ENCODE data around the gene JARID2. TPM values are rescaled to one million over a fixed set of nuclear protein-coding genes. Genes with fewer than 3 reads are reported as not detected.

JARID2 gene
- total and polyA plus RNA-seq, 7 experiments from 2014 or later, result 6.9 to 39.6 (median 24.1) TPM

GRCh38 chr6:15518057-15518456 is 272.2 kb downstream of the JARID2 start:
- H3K27ac Mint-ChIP-seq, result peak overlapping the region in 2 of 9 donors; percentile 9 to 21

GRCh38 chr6:15518878-15519277 is 273.0 kb downstream of the JARID2 start:
- Histone ChIP-seq H3K36me3 (ENCODE audit: control insufficient read depth in 2 of 3, insufficient read depth in 3 of 3, low read length in 3 of 3) (peaks cover 0 to 87% (median 8%) of the 10 kb centered on the region in 3 experiments), H3K9me3 (ENCODE audit: control insufficient read depth in 2 of 3, low read length in 3 of 3) (no peaks in the 10 kb centered on the region), H3K27ac (ENCODE audit: low read depth, low read length) (no peak overlapping the region), H3K27me3 (ENCODE audit: control insufficient read depth in 2 of 2, insufficient read depth in 2 of 2, low read length in 2 of 2) (no peaks in the 10 kb centered on the region), H3K4me3 (ENCODE audit: low read length) (no peak overlapping the region), H3K4me1 (ENCODE audit: control insufficient read depth in 2 of 2, insufficient read depth in 2 of 2, low read length in 2 of 2) (no peaks in the 10 kb centered on the region)
- ChIA-PET CTCF (no interaction called here), POLR2A (no interaction called here)
- intact Hi-C loops (cut with micrococcal nuclease), result no loop called here
- DNase-seq (no peak), ATAC-seq (no peak)
- Mint-ChIP-seq H3K4me3 (no peak overlapping the region), H3K36me3 (peaks cover 15 to 80% (median 37%) of the 10 kb centered on the region in 5 donors), H3K27ac (peak overlapping the region in 3 of 9 donors; percentile 20 to 72 (median 67)), H3K4me1 (peaks cover 0 to 23% (median 12%) of the 10 kb centered on the region in 7 donors), H3K27me3 (no peaks in the 10 kb centered on the region), H3K9me3 (peaks cover 0 to 4% (median 0%) of the 10 kb centered on the region in 11 donors)

More at GRCh38 chr6:15518057-15518456, 272.2 kb downstream of the JARID2 start:
- no peaks in the 10 kb centered on the region for H3K27me3 ChIP-seq (ENCODE audit: control insufficient read depth in 2 of 2, insufficient read depth in 2 of 2, low read length in 2 of 2)
- peaks cover 14 to 77% (median 36%) of the 10 kb centered on the region in 5 donors for H3K36me3 Mint-ChIP-seq
- H3K9me3 ChIP-seq (ENCODE audit: control insufficient read depth in 2 of 3, low read length in 3 of 3), result no peaks in the 10 kb centered on the region
- H3K27me3 Mint-ChIP-seq, result no peaks in the 10 kb centered on the region
- intact Hi-C loops (cut with micrococcal nuclease), result no loop called here
- no peak overlapping the region for H3K4me3 ChIP-seq (ENCODE audit: low read length)
- ChIA-PET CTCF (no interaction called here), POLR2A (no interaction called here)
- peaks cover 0 to 21% (median 12%) of the 10 kb centered on the region in 7 donors for H3K4me1 Mint-ChIP-seq
- H3K27ac ChIP-seq (ENCODE audit: low read depth, low read length), result no peak overlapping the region
- H3K9me3 Mint-ChIP-seq, result peaks cover 0 to 4% (median 0%) of the 10 kb centered on the region in 11 donors
- no peak overlapping the region for H3K4me3 Mint-ChIP-seq
- ATAC-seq, result no peak
- no peaks in the 10 kb centered on the region for H3K4me1 ChIP-seq (ENCODE audit: control insufficient read depth in 2 of 2, insufficient read depth in 2 of 2, low read length in 2 of 2)
- DNase-seq, result no peak
- H3K36me3 ChIP-seq (ENCODE audit: control insufficient read depth in 2 of 3, insufficient read depth in 3 of 3, low read length in 3 of 3), result peaks cover 0 to 87% (median 8%) of the 10 kb centered on the region in 3 experiments

- Histone ChIP-seq H3K9me3 (ENCODE audit: control insufficient read depth in 2 of 3, low read length in 3 of 3) (no peaks in the 10 kb centered on the region), H3K4me1 (ENCODE audit: control insufficient read depth in 2 of 2, insufficient read depth in 2 of 2, low read length in 2 of 2) (no peaks in the 10 kb centered on the region), H3K36me3 (ENCODE audit: control insufficient read depth in 2 of 3, insufficient read depth in 3 of 3, low read length in 3 of 3) (peaks cover 0 to 87% (median 8%) of the 10 kb centered on the region in 3 experiments), H3K27me3 (ENCODE audit: control insufficient read depth in 2 of 2, insufficient read depth in 2 of 2, low read length in 2 of 2) (no peaks in the 10 kb centered on the region), H3K4me3 (ENCODE audit: low read length) (no peak overlapping the region), H3K27ac (ENCODE audit: low read depth, low read length) (no peak overlapping the region)
- peaks cover 0 to 4% (median 0%) of the 10 kb centered on the region in 11 donors for H3K9me3 Mint-ChIP-seq
- H3K4me3 Mint-ChIP-seq, result no peak overlapping the region
- ATAC-seq (no peak), DNase-seq (no peak)
- no peaks in the 10 kb centered on the region for H3K27me3 Mint-ChIP-seq
- peaks cover 0 to 21% (median 10%) of the 10 kb centered on the region in 7 donors for H3K4me1 Mint-ChIP-seq
- intact Hi-C loops (cut with micrococcal nuclease), result no loop called here
- peaks cover 19 to 80% (median 38%) of the 10 kb centered on the region in 5 donors for H3K36me3 Mint-ChIP-seq
- ChIA-PET POLR2A (no interaction called here), CTCF (no interaction called here)
- H3K27ac Mint-ChIP-seq, result peak overlapping the region in 3 of 9 donors; percentile 24 to 67 (median 60)
Measured at GRCh38 chr6:15519681-15520080, 273.8 kb downstream of the JARID2 start.

- peak overlapping the region in 7 of 9 donors; percentile 6 to 70 (median 39) for H3K27ac Mint-ChIP-seq
- ATAC-seq (no peak), DNase-seq (no peak)
- no peak overlapping the region for H3K4me3 Mint-ChIP-seq
- no peaks in the 10 kb centered on the region for H3K27me3 Mint-ChIP-seq
- peaks cover 4 to 20% (median 6%) of the 10 kb centered on the region in 7 donors for H3K4me1 Mint-ChIP-seq
- Histone ChIP-seq H3K27me3 (ENCODE audit: control insufficient read depth in 2 of 2, insufficient read depth in 2 of 2, low read length in 2 of 2) (no peaks in the 10 kb centered on the region), H3K9me3 (ENCODE audit: control insufficient read depth in 2 of 3, low read length in 3 of 3) (no peaks in the 10 kb centered on the region), H3K36me3 (ENCODE audit: control insufficient read depth in 2 of 3, insufficient read depth in 3 of 3, low read length in 3 of 3) (peaks cover 0 to 86% (median 8%) of the 10 kb centered on the region in 3 experiments), H3K4me3 (ENCODE audit: low read length) (no peak overlapping the region), H3K4me1 (ENCODE audit: control insufficient read depth in 2 of 2, insufficient read depth in 2 of 2, low read length in 2 of 2) (no peaks in the 10 kb centered on the region), H3K27ac (ENCODE audit: low read depth, low read length) (no peak overlapping the region)
- intact Hi-C loops (cut with micrococcal nuclease), result no loop called here
- peaks cover 23 to 83% (median 44%) of the 10 kb centered on the region in 5 donors for H3K36me3 Mint-ChIP-seq
- CTCF ChIA-PET, result no interaction called here
- POLR2A ChIA-PET, result no interaction called here
- H3K9me3 Mint-ChIP-seq, result peaks cover 0 to 5% (median 0%) of the 10 kb centered on the region in 11 donors
Measured at GRCh38 chr6:15520626-15521203, 274.8 kb downstream of the JARID2 start.

- Mint-ChIP-seq H3K36me3 (peaks cover 30 to 84% (median 52%) of the 10 kb centered on the region in 5 donors), H3K27me3 (no peaks in the 10 kb centered on the region), H3K4me3 (no peak overlapping the region), H3K9me3 (peaks cover 0 to 11% (median 0%) of the 10 kb centered on the region in 11 donors), H3K27ac (peak overlapping the region in 3 of 9 donors; percentile 28 to 59 (median 43)), H3K4me1 (peaks cover 7 to 29% (median 13%) of the 10 kb centered on the region in 7 donors)
- POLR2A ChIA-PET, result no interaction called here
- no peak for ATAC-seq
- intact Hi-C loops (cut with micrococcal nuclease), result no loop called here
- no peak for DNase-seq
- CTCF ChIA-PET, result no interaction called here
- H3K27ac ChIP-seq (ENCODE audit: low read depth, low read length), result no peak overlapping the region
- no peaks in the 10 kb centered on the region for H3K9me3 ChIP-seq (ENCODE audit: control insufficient read depth in 2 of 3, low read length in 3 of 3)
- H3K4me3 ChIP-seq (ENCODE audit: low read length), result no peak overlapping the region
- H3K36me3 ChIP-seq (ENCODE audit: control insufficient read depth in 2 of 3, insufficient read depth in 3 of 3, low read length in 3 of 3), result peaks cover 0 to 83% (median 8%) of the 10 kb centered on the region in 3 experiments
- no peaks in the 10 kb centered on the region for H3K27me3 ChIP-seq (ENCODE audit: control insufficient read depth in 2 of 2, insufficient read depth in 2 of 2, low read length in 2 of 2)
- no peaks in the 10 kb centered on the region for H3K4me1 ChIP-seq (ENCODE audit: control insufficient read depth in 2 of 2, insufficient read depth in 2 of 2, low read length in 2 of 2)
Measured at GRCh38 chr6:15521582-15521981, 275.7 kb downstream of the JARID2 start.

GRCh38 chr6:15522026-15522425 is 276.2 kb downstream of the JARID2 start:
- Mint-ChIP-seq H3K4me3 (no peak overlapping the region), H3K27ac (peak overlapping the region in 6 of 9 donors; percentile 10 to 59 (median 41)), H3K4me1 (peaks cover 11 to 33% (median 18%) of the 10 kb centered on the region in 7 donors), H3K27me3 (no peaks in the 10 kb centered on the region), H3K36me3 (peaks cover 32 to 84% (median 57%) of the 10 kb centered on the region in 5 donors), H3K9me3 (peaks cover 0 to 11% (median 0%) of the 10 kb centered on the region in 11 donors)
- DNase-seq (no peak), ATAC-seq (no peak)
- Histone ChIP-seq H3K27ac (ENCODE audit: low read depth, low read length) (no peak overlapping the region), H3K4me3 (ENCODE audit: low read length) (no peak overlapping the region), H3K4me1 (ENCODE audit: control insufficient read depth in 2 of 2, insufficient read depth in 2 of 2, low read length in 2 of 2) (no peaks in the 10 kb centered on the region), H3K27me3 (ENCODE audit: control insufficient read depth in 2 of 2, insufficient read depth in 2 of 2, low read length in 2 of 2) (no peaks in the 10 kb centered on the region), H3K36me3 (ENCODE audit: control insufficient read depth in 2 of 3, insufficient read depth in 3 of 3, low read length in 3 of 3) (peaks cover 0 to 80% (median 4%) of the 10 kb centered on the region in 3 experiments), H3K9me3 (ENCODE audit: control insufficient read depth in 2 of 3, low read length in 3 of 3) (no peaks in the 10 kb centered on the region)
- intact Hi-C loops (cut with micrococcal nuclease), result no loop called here
- CTCF ChIA-PET, result no interaction called here
- POLR2A ChIA-PET, result no interaction called here

GRCh38 chr6:15522427-15522826 is 276.6 kb downstream of the JARID2 start:
- CTCF ChIA-PET, result no interaction called here
- Mint-ChIP-seq H3K4me1 (peaks cover 11 to 33% (median 18%) of the 10 kb centered on the region in 7 donors), H3K4me3 (no peak overlapping the region), H3K9me3 (peaks cover 0 to 11% (median 2%) of the 10 kb centered on the region in 11 donors), H3K27me3 (no peaks in the 10 kb centered on the region), H3K27ac (peak overlapping the region in 6 of 9 donors; percentile 4 to 59 (median 34)), H3K36me3 (peaks cover 33 to 86% (median 61%) of the 10 kb centered on the region in 5 donors)
- ATAC-seq (peak; percentile 36), DNase-seq (no peak)
- POLR2A ChIA-PET, result no interaction called here
- Histone ChIP-seq H3K4me3 (ENCODE audit: low read length) (no peak overlapping the region), H3K27ac (ENCODE audit: low read depth, low read length) (no peak overlapping the region), H3K27me3 (ENCODE audit: control insufficient read depth in 2 of 2, insufficient read depth in 2 of 2, low read length in 2 of 2) (no peaks in the 10 kb centered on the region), H3K9me3 (ENCODE audit: control insufficient read depth in 2 of 3, low read length in 3 of 3) (no peaks in the 10 kb centered on the region), H3K4me1 (ENCODE audit: control insufficient read depth in 2 of 2, insufficient read depth in 2 of 2, low read length in 2 of 2) (no peaks in the 10 kb centered on the region), H3K36me3 (ENCODE audit: control insufficient read depth in 2 of 3, insufficient read depth in 3 of 3, low read length in 3 of 3) (peaks cover 0 to 76% (median 4%) of the 10 kb centered on the region in 3 experiments)
- intact Hi-C loops (cut with micrococcal nuclease), result no loop called here
